C4-2B (cell line): ENCODE results near the gene NOXO1.
"Not testable (repeated sequence)": the region's sequence is repeated elsewhere in the genome, so short reads cannot be mapped to it uniquely, and the experiment has no call there.

ENCODE experiments used
- CTCF ChIP-seq: fragments of 450-650 bp; conservative IDR thresholded peaks from 2 replicates; pipeline ENCODE4 v1.5.1; 2017; ENCODE audit warnings: mild to moderate bottlenecking
- ZFX ChIP-seq: fragments of 450-650 bp; IDR thresholded peaks from 2 replicates; pipeline ENCODE4 v1.6.1; 2017

- TF ChIP-seq CTCF, ZFX: not testable (repeated sequence)
Observed at GRCh38 chr16:1939833-1940232, 41.4 kb downstream of the NOXO1 start.
